ENCODE results near the gene POLK. TPM values are rescaled to one million over a fixed set of nuclear protein-coding genes. Genes with fewer than 3 reads are reported as not detected.
"Not testable (repeated sequence)": the region's sequence is repeated elsewhere in the genome, so short reads cannot be mapped to it uniquely, and the experiment has no call there.

POLK gene
- total RNA-seq, 1 experiment from 2014 or later, result 7.5 TPM

DNA sequence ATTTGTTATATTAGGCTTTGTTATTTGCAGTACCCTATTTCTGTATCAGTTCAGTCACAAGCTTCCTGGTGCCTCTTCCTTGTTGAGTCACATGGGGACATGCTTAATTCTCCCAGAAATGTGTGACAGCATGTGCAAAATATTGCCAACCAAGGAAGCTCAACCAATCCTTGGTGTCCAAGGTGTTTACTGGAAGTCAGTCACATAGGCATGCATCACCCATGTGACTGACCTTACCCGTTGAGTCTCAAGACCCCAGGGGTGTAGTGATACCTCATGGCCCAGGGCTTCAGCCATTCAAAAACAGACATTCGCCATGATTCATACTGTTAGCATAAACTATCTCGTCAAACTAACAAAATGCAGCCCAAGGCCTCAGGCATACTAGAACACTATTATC, 90.3 kb downstream of the POLK start:
- Mint-ChIP-seq H3K27me3 (ENCODE audit: insufficient read depth, unreplicated experiment) (no peaks in the 10 kb centered on the region), H3K4me3 (ENCODE audit: unreplicated experiment) (no peak overlapping the region), H3K4me1 (ENCODE audit: low read depth, unreplicated experiment) (peaks cover 15% of the 10 kb centered on the region), H3K9me3 (ENCODE audit: unreplicated experiment) (no peaks in the 10 kb centered on the region), H3K27ac (ENCODE audit: unreplicated experiment) (no peak overlapping the region), H3K36me3 (ENCODE audit: insufficient read depth, unreplicated experiment) (no peaks in the 10 kb centered on the region)
- H3K4me1 ChIP-seq, result peaks cover 23% of the 10 kb centered on the region; the same call in 1 of the 2 replicates
- H3K27me3 ChIP-seq (replicated peaks; ENCODE audit: control insufficient read depth, insufficient read depth, low read length), result no peaks in the 10 kb centered on the region
- TF ChIP-seq, protein P1, sequence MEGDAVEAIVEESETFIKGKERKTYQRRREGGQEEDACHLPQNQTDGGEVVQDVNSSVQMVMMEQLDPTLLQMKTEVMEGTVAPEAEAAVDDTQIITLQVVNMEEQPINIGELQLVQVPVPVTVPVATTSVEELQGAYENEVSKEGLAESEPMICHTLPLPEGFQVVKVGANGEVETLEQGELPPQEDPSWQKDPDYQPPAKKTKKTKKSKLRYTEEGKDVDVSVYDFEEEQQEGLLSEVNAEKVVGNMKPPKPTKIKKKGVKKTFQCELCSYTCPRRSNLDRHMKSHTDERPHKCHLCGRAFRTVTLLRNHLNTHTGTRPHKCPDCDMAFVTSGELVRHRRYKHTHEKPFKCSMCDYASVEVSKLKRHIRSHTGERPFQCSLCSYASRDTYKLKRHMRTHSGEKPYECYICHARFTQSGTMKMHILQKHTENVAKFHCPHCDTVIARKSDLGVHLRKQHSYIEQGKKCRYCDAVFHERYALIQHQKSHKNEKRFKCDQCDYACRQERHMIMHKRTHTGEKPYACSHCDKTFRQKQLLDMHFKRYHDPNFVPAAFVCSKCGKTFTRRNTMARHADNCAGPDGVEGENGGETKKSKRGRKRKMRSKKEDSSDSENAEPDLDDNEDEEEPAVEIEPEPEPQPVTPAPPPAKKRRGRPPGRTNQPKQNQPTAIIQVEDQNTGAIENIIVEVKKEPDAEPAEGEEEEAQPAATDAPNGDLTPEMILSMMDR (IDR thresholded peaks at IDR 0.05; ENCODE audit: insufficient read depth in 1 of 2, low read depth in 1 of 2, low read length in 1 of 2, severe bottlenecking in 1 of 2, unreplicated experiment in 1 of 2), result no peak
- intact Hi-C loops (cut with micrococcal nuclease; ENCODE audit: unreplicated experiment), result no loop called here
- no peak overlapping the region for H3K4me3 ChIP-seq (ENCODE audit: low read depth, low read length)
- no peak for DNase-seq
- POLR2A ChIA-PET, result no interaction called here
- no TSS peak for BruUV-seq (replicated peaks)
- CTCF ChIA-PET, result no interaction called here
- no peaks in the 10 kb centered on the region; the same call in 1 of the 2 replicates for H3K36me3 ChIP-seq (ENCODE audit: control insufficient read depth, insufficient read depth, low read length)
- no peaks in the 10 kb centered on the region for H3K9me3 ChIP-seq

- intact Hi-C loops (cut with micrococcal nuclease; ENCODE audit: unreplicated experiment), result no loop called here
- no peaks in the 10 kb centered on the region for H3K36me3 Mint-ChIP-seq (ENCODE audit: insufficient read depth, unreplicated experiment)
- POLR2A ChIA-PET, result no interaction called here
- CTCF ChIA-PET, result interaction anchor here (0.7 kb wide), 1 partner anchor 974 kb away, joined by 3 read pairs; no protein-coding TSS in a partner anchor
- H3K4me1 Mint-ChIP-seq (ENCODE audit: low read depth, unreplicated experiment), result peaks cover 16% of the 10 kb centered on the region
- no peaks in the 10 kb centered on the region; the same call in 1 of the 2 replicates for H3K36me3 ChIP-seq (ENCODE audit: control insufficient read depth, insufficient read depth, low read length)
- H3K27me3 Mint-ChIP-seq (ENCODE audit: insufficient read depth, unreplicated experiment), result no peaks in the 10 kb centered on the region
- no peak for DNase-seq
- H3K4me1 ChIP-seq, result peaks cover 23% of the 10 kb centered on the region; the same call in 1 of the 2 replicates
- no peaks in the 10 kb centered on the region for H3K9me3 ChIP-seq
- no peak overlapping the region for H3K4me3 ChIP-seq (ENCODE audit: low read depth, low read length)
- no peak overlapping the region for H3K4me3 Mint-ChIP-seq (ENCODE audit: unreplicated experiment)
- H3K27ac Mint-ChIP-seq (ENCODE audit: unreplicated experiment), result no peak overlapping the region
- TF ChIP-seq, protein P1 (IDR thresholded peaks at IDR 0.05; ENCODE audit: insufficient read depth in 1 of 2, low read depth in 1 of 2, low read length in 1 of 2, severe bottlenecking in 1 of 2, unreplicated experiment in 1 of 2), result no peak
- H3K9me3 Mint-ChIP-seq (ENCODE audit: unreplicated experiment), result no peaks in the 10 kb centered on the region
- no peaks in the 10 kb centered on the region for H3K27me3 ChIP-seq (replicated peaks; ENCODE audit: control insufficient read depth, insufficient read depth, low read length)
- no TSS peak for BruUV-seq (replicated peaks)
Observed at GRCh38 chr5:75603371-75603770, 91.7 kb downstream of the POLK start.

- no peaks in the 10 kb centered on the region for H3K9me3 ChIP-seq
- H3K4me3 Mint-ChIP-seq (ENCODE audit: unreplicated experiment), result no peak overlapping the region
- CTCF ChIA-PET, result interaction anchor here (0.7 kb wide), 1 partner anchor 973 kb away, joined by 3 read pairs; no protein-coding TSS in a partner anchor
- peaks cover 23% of the 10 kb centered on the region; the same call in 1 of the 2 replicates for H3K4me1 ChIP-seq
- no peaks in the 10 kb centered on the region for H3K36me3 Mint-ChIP-seq (ENCODE audit: insufficient read depth, unreplicated experiment)
- TF ChIP-seq, protein P1 (IDR thresholded peaks at IDR 0.05; ENCODE audit: insufficient read depth in 1 of 2, low read depth in 1 of 2, low read length in 1 of 2, severe bottlenecking in 1 of 2, unreplicated experiment in 1 of 2), result no peak
- intact Hi-C loops (cut with micrococcal nuclease; ENCODE audit: unreplicated experiment), result no loop called here
- H3K4me3 ChIP-seq (ENCODE audit: low read depth, low read length), result no peak overlapping the region
- no peaks in the 10 kb centered on the region for H3K27me3 ChIP-seq (replicated peaks; ENCODE audit: control insufficient read depth, insufficient read depth, low read length)
- H3K4me1 Mint-ChIP-seq (ENCODE audit: low read depth, unreplicated experiment), result peaks cover 19% of the 10 kb centered on the region
- BruUV-seq (replicated peaks), result no TSS peak
- DNase-seq, result no peak
- H3K9me3 Mint-ChIP-seq (ENCODE audit: unreplicated experiment), result no peaks in the 10 kb centered on the region
- no peak overlapping the region for H3K27ac Mint-ChIP-seq (ENCODE audit: unreplicated experiment)
- H3K27me3 Mint-ChIP-seq (ENCODE audit: insufficient read depth, unreplicated experiment), result no peaks in the 10 kb centered on the region
- no peaks in the 10 kb centered on the region; the same call in 1 of the 2 replicates for H3K36me3 ChIP-seq (ENCODE audit: control insufficient read depth, insufficient read depth, low read length)
- POLR2A ChIA-PET, result no interaction called here
Observed at GRCh38 chr5:75603821-75604220, 92.1 kb downstream of the POLK start.

- H3K36me3 Mint-ChIP-seq (ENCODE audit: insufficient read depth, unreplicated experiment), result not testable (repeated sequence)
- H3K4me1 ChIP-seq, result peaks cover 22% of the 10 kb centered on the region
- CTCF ChIA-PET, result interaction anchor here (1.2 kb wide), 1 partner anchor 10 kb away, joined by 4 read pairs; no protein-coding TSS in a partner anchor
Observed at GRCh38 chr5:75607341-75607740, 95.7 kb downstream of the POLK start.

More at GRCh38 chr5:75607341-75607740, 95.7 kb downstream of the POLK start:
- intact Hi-C loops (cut with micrococcal nuclease; ENCODE audit: unreplicated experiment); DNase-seq; POLR2A ChIA-PET; H3K4me3 Mint-ChIP-seq (ENCODE audit: unreplicated experiment); H3K36me3 ChIP-seq (ENCODE audit: control insufficient read depth, insufficient read depth, low read length); H3K27ac Mint-ChIP-seq (ENCODE audit: unreplicated experiment); H3K4me3 ChIP-seq (ENCODE audit: low read depth, low read length); H3K27me3 ChIP-seq (replicated peaks; ENCODE audit: control insufficient read depth, insufficient read depth, low read length); H3K9me3 Mint-ChIP-seq (ENCODE audit: unreplicated experiment); H3K9me3 ChIP-seq; H3K27me3 Mint-ChIP-seq (ENCODE audit: insufficient read depth, unreplicated experiment); BruUV-seq (replicated peaks): not testable (repeated sequence)
- H3K4me1 Mint-ChIP-seq (ENCODE audit: low read depth, unreplicated experiment), result peaks cover 28% of the 10 kb centered on the region

All from Caco-2 (cell line).